ENCODE measurements around the gene NSL1.

DNA sequence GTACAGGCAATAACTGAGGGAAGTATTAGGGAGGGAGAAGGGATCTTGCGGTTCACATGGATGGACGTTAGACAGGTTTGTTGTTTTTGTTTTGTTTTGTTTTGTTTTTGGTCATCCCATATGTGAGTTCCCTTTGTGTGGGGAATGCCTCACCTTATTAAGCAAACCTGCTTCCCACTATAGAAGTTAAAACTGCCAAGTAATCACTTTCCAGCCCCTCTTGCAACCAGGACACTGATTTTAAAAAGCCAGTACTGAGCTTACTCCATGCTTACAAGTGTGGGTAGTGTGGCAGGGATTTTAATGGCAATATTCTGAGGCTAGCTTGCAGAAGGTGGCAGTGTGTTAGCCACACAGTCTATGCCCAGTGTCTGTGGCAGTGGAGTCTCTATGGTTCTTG lies 29.4 kb upstream of the NSL1 start:
- TF ChIP-seq, protein P1, sequence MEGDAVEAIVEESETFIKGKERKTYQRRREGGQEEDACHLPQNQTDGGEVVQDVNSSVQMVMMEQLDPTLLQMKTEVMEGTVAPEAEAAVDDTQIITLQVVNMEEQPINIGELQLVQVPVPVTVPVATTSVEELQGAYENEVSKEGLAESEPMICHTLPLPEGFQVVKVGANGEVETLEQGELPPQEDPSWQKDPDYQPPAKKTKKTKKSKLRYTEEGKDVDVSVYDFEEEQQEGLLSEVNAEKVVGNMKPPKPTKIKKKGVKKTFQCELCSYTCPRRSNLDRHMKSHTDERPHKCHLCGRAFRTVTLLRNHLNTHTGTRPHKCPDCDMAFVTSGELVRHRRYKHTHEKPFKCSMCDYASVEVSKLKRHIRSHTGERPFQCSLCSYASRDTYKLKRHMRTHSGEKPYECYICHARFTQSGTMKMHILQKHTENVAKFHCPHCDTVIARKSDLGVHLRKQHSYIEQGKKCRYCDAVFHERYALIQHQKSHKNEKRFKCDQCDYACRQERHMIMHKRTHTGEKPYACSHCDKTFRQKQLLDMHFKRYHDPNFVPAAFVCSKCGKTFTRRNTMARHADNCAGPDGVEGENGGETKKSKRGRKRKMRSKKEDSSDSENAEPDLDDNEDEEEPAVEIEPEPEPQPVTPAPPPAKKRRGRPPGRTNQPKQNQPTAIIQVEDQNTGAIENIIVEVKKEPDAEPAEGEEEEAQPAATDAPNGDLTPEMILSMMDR (IDR thresholded peaks at IDR 0.05): no peak
- TF ChIP-seq POLR2A (IDR thresholded peaks at IDR 0.05) (no peak), POLR2AphosphoS5 (IDR thresholded peaks at IDR 0.05) (no peak), EP300 (IDR thresholded peaks at IDR 0.05) (no peak)
